Occipital lobe (tissue), 2 donors: Measurements from ENCODE around the gene PNMA5. TPM values are rescaled to one million over a fixed set of nuclear protein-coding genes. Genes with fewer than 3 reads are reported as not detected.
"Not testable (repeated sequence)": the region's sequence is repeated elsewhere in the genome, so short reads cannot be mapped to it uniquely, and the experiment has no call there.

ENCODE experiments used
- DNase-seq: peaks from one replicate; lab custom pipeline; 2025; lab: John Stamatoyannopoulos, UW
- total RNA-seq: library from RNA; depleted of rRNA; stranded (reverse); fragments of >200 nt; gene quantifications from one replicate; pipeline ENCODE4 v1.2.3, GENCODE V29; 2014

PNMA5 gene
- total RNA-seq: 3.0 TPM

- no peak for DNase-seq
Observed at GRCh38 chrX:152993933-152994332, at the start of gene PNMA5. PNMA5 (minus strand) TSS chrX:152994116; CDS start chrX:152991598, 2,518 bp downstream.

GRCh38 chrX:153032397-153033118 lies 38.6 kb upstream of the PNMA5 start:
- peak; percentile 18 for DNase-seq

DNA sequence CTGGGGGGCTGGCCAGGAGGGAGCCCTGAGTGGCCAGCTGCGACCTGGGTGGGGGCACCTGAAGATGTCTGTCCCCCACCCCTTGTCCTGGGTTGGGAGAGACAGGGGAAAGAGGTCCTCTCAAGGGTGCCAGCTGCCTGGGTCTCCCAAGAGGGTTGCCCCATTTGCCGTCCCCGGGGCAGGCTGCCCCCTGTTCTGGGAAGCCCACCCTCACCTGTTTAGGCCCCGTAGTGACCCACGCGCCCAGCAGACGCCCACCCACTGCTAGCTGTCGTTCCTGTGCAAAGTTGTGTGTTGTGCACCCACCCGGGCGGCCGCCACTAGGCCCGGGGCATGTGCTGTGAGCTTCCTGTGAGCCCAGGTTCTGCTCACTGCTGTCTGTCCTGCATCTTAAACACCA lies 36.9 kb upstream of the PNMA5 start:
- DNase-seq: no peak

GRCh38 chrX:153029875-153030274 lies 36.0 kb upstream of the PNMA5 start:
- DNase-seq: no peak

GRCh38 chrX:153029162-153029561 lies 35.2 kb upstream of the PNMA5 start:
- no peak for DNase-seq

GRCh38 chrX:153028487-153028886 lies 34.6 kb upstream of the PNMA5 start:
- DNase-seq: not testable (repeated sequence)

DNA sequence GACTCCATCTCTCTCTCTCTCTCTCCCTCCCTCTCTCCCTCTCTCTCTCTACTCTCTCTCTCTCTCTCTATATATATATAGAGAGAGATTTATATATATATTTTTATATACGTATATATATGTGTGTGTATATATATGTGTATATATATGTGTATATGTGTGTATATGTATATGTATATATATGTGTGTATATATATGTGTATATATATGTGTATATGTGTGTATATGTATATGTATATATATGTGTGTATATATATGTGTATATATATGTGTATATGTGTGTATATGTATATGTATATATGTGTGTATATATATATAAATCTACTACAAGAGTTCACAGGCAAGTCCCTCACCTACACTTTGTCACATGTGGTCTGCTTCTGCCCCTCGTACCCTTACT lies 32.6 kb upstream of the PNMA5 start:
- DNase-seq: not testable (repeated sequence)

GRCh38 chrX:153019166-153019565 lies 25.2 kb upstream of the PNMA5 start:
- no peak for DNase-seq

GRCh38 chrX:153017174-153017573 lies 23.3 kb upstream of the PNMA5 start:
- DNase-seq: not testable (repeated sequence)

DNA sequence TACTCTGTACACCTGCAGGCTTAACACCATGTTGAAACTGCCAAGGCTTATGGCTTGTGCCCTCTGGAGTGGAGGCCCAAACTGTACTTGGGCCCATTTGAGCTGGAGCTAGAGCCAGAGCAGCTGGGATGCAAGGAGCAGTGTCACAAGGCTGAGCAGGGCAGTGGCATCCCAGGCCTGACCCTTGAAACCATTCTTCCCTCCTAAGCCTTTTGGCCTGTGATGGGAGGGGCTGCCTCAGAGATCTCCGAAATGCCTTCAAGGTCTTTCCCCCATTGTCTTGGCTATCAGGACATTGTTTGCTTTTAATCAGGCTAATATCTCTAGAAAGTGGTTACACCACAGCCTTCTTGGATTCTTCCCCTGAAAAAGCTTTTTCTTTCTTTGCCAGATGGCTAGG lies 10.9 kb upstream of the PNMA5 start:
- DNase-seq: no peak

GRCh38 chrX:153003981-153004380 lies 10.1 kb upstream of the PNMA5 start:
- DNase-seq: no peak

- DNase-seq: not testable (repeated sequence)
Observed at GRCh38 chrX:153002182-153002581, 8.3 kb upstream of the PNMA5 start.

DNA sequence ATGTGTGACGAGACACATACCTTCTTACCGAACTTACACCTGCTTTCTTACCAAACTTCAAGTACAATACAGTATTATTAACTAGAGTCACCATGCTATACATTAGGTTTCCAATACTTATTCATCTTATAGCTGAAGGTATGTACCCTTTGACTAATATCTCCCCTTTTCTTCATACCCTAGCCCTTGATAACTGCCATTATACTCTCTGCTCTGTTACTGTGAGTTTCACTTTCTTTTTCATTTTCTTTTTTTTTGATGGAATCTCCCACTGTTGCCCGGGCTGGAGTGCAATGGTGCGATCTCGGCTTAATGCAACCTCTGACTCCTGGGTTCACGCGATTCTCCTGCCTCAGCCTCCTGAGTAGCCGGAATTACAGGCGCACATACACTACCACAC lies 3.4 kb upstream of the PNMA5 start:
- no peak for DNase-seq

DNA sequence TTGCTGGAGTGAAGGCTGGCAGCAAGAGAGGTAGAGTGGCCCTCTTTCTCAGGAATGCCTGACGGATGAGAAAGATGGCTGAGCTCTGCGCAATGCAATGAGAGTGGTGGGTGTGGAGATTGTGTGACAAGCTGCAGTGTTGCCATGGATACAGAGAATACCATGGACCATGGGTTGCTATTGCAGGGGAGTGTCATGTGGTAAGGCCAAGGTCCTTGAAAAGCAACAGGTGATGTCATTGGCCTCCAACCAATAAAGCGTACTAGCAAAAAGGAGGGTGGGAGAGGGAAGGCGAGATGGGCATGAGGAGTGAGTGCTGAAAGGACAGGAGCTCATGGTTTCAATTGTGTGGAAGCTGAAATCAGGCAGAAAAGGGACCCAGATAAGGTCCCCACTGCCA lies 1.8 kb downstream of the PNMA5 start:
- no peak for DNase-seq

DNA sequence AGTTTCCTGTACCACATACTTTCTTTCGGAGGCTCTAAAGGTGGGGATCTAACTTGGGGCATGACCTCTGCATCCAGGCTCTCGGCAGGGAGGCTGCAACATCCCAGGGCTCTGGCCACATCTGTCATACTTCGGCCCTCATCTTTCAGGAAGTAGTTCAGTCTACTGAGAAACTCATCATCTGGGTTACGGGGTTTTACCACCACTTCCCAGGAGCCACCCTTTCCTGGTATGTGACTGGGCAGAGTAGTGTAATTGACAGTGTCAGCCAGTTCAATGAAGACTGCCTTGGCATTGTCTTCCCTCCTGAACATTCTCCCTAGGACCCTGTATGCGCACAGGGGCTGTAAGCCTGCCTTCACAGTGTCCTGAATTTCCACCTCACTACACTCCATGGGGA lies 2.8 kb downstream of the PNMA5 start:
- no peak for DNase-seq

DNA sequence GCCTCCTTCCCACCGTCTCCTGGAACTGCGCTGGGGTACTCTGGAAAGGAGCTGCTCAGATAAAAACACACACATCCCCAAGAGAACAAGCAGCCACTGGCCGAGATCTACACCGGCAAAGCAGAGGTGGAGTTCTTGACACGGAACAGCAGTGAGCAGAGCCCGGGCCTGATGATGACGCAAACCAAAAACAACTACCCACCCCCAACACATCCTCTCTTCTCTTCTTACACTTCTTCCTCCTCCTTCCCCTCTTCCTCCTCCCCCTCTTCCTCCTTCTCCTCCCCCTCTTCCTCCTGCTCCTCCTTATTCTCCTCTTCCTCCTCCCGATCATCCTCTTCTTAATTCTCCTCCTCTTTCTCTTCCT lies 4.6 kb downstream of the PNMA5 start:
- no peak for DNase-seq

- no peak for DNase-seq
Observed at GRCh38 chrX:152988536-152989291, 5.2 kb downstream of the PNMA5 start.

DNA sequence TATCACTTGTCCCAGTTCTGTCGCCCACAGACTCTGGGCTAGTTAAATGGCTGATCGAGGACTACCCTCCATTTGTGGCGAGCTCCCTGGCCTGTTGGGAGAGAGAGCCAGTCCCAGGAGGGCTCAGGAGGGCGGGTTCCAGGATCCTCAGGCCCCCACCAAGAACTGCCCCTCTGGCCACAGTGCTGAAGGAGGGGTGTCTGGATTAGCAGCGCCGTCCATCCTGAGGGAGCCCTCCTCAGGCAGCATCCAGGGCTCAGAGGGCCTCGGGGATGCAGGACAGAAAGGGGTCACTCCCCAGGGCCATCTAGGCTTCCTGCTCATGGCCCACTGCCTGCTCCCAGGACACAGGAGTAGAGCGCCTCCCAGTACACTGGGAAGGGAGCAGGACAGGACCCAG lies 6.1 kb downstream of the PNMA5 start:
- DNase-seq: no peak

DNA sequence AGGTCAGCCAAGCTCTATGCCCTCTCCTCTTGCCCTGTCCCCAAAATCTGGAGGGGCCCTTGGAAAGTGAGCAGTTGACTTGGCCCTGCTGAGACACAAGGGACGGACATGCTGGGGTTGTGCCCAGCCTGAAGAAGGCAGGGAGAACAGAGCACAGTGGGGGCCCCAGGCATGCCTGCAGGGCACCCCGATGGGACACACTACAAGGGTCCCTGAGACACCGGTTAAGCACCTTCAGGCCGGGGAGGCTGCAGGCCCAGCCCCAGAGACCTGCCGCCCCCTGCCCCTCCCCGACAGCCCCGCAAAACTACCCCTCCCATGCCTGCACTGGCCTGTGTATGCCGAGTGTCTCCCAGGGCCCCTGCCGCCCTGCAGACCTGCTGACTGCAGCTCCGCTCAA lies 6.8 kb downstream of the PNMA5 start:
- not testable (repeated sequence) for DNase-seq

DNA sequence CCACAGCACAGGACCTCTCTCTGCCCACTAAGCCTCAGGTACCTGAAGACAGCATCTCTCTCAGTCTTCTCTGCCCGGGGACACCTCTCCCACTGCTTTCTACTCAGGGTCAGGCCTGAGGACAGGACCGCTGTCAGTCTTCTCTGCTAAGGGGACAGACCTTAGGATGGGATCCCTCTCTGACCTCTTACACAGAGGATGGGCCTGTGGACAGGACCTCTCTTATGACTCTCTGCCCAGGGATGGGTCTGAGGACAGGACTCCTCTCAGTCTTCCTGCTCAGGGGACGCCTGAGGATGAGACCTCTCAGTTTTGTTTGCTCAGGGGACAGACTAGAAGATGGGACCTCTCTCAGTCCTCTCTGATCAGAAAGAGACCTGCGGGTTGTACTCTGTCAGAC lies 8.5 kb downstream of the PNMA5 start:
- not testable (repeated sequence) for DNase-seq

- no peak for DNase-seq
Observed at GRCh38 chrX:152968193-152968592, 25.7 kb downstream of the PNMA5 start.

GRCh38 chrX:152960115-152960514 lies 33.8 kb downstream of the PNMA5 start:
- DNase-seq: no peak

- DNase-seq: no peak
Observed at GRCh38 chrX:152959626-152960025, 34.3 kb downstream of the PNMA5 start.
